GM13976 (cell line): ENCODE measurements around the gene COL24A1.

Experiments used
- DNase-seq: peaks from one replicate; pipeline ENCODE4 v3.0.0; 2012; ENCODE audit warnings: low spot score
- CTCF ChIP-seq: IDR thresholded peaks from 2 replicates; pipeline ENCODE4 v1.5.1; 2012; ENCODE audit warnings: borderline replicate concordance, mild to moderate bottlenecking; ENCODE audit not compliant: insufficient read depth; ENCODE audit errors: extremely low read depth, missing control alignments, control extremely low read depth
- in situ Hi-C: fragments of 300-500 bp; cut with MboI; formaldehyde crosslinking; loops from one replicate; pipeline ENCODE4 v1.12.0; 2022; ENCODE audit warnings: low sequenced_read_pairs, mixed read lengths, inconsistent platforms; ENCODE audit not compliant: unreplicated experiment

The COL24A1 gene

GRCh38 chr1:86061551-86061990, 95.0 kb downstream of the COL24A1 start:
- TF ChIP-seq CTCF, result no peak
- DNase-seq, result no peak
- in situ Hi-C loops, result no loop called here

- TF ChIP-seq CTCF, result no peak
- in situ Hi-C loops, result no loop called here
- no peak for DNase-seq
Measured at GRCh38 chr1:86054396-86054795, 102.2 kb downstream of the COL24A1 start.

- TF ChIP-seq CTCF, result no peak
- in situ Hi-C loops, result no loop called here
- DNase-seq, result no peak
Measured at GRCh38 chr1:86052948-86053698, 103.4 kb downstream of the COL24A1 start.

- in situ Hi-C loops, result no loop called here
- TF ChIP-seq CTCF, result no peak
Measured at GRCh38 chr1:86035101-86035500, 121.5 kb downstream of the COL24A1 start.

GRCh38 chr1:86030180-86030579, 126.4 kb downstream of the COL24A1 start:
- DNase-seq, result no peak
- TF ChIP-seq CTCF, result no peak
- in situ Hi-C loops, result no loop called here

More at GRCh38 chr1:86035101-86035500, 121.5 kb downstream of the COL24A1 start:
- no peak for DNase-seq

- peak; percentile 30 for TF ChIP-seq CTCF
- in situ Hi-C loops, result loop anchor here (25.0 kb wide), 1 partner anchor 706 kb away; no protein-coding TSS in a partner anchor
- DNase-seq, result peak; percentile 25
Measured at GRCh38 chr1:86018283-86018923, 138.2 kb downstream of the COL24A1 start.
